HCT116 (cell line): ENCODE measurements around the gene CMC1. TPM values are rescaled to one million over a fixed set of nuclear protein-coding genes. Genes with fewer than 3 reads are reported as not detected.

Source experiments
- ATAC-seq: fragments of 200-7000 bp; cut with Tn5 transposase; 2 replicates; pipeline ENCODE4 v1.9.1; 2020; ENCODE audit warnings: mild to moderate bottlenecking, moderate library complexity
- BruUV-seq: library from RNA; stranded (reverse); fragments of 400-500 nt; replicated peaks from 2 replicates; lab custom pipeline; 2021; lab: Mats Ljungman, UMichigan
- CTCF ChIA-PET: fragments of 300-600 bp; sonication (Branson Sonifier 250); formaldehyde crosslinking; loops from one replicate; lab custom pipeline; 2021; ENCODE audit warnings: antibody characterized with exemption; lab: Charles Lee
- POLR2A ChIA-PET: fragments of 300-600, 350-600 bp; sonication (Branson Sonifier 250); formaldehyde crosslinking; loops from one replicate; lab custom pipeline; 2021; ENCODE audit warnings: antibody characterized with exemption; lab: Charles Lee
- RAD21 ChIA-PET, 2 experiments: fragments of 300-600 bp; sonication (Branson Sonifier 250); formaldehyde crosslinking; loops; one replicate each; lab custom pipeline; 2023; ENCODE audit warnings: low total read pairs in 2 of 2; ENCODE audit not compliant: uncharacterized antibody in 2 of 2, unreplicated experiment in 2 of 2, low non-redundant PET in 1 of 2; lab: Charles Lee
- DNase-seq: peaks from one replicate; pipeline ENCODE4 v3.0.0-alpha.2; 2010; ENCODE audit warnings: low read depth, low spot score
- H2AFZ ChIP-seq: fragments of 200-600 bp; shearing (Covaris generic), sonication (generic); 2 replicates; pipeline ENCODE4 v1.6.1; 2017; ENCODE audit warnings: low read depth, mixed run types, mixed read lengths, antibody characterized with exemption, low read length; ENCODE audit not compliant: poor library complexity, severe bottlenecking
- H3K27ac ChIP-seq: 2 replicates; pipeline ENCODE4 v1.5.1; 2012; ENCODE audit warnings: low read depth, low read length
- H3K27me3 ChIP-seq: fragments of 200-600 bp; sonication (generic); 2 replicates; pipeline ENCODE4 v1.6.1; 2016; ENCODE audit warnings: mixed run types, low read length, mixed read lengths; ENCODE audit not compliant: insufficient read depth
- H3K36me3 ChIP-seq, 2 experiments: fragments of 200-500 bp in 1 of 2; fragments of 200-600 bp in 1 of 2; sonication (Bioruptor generic) in 1 of 2; sonication (generic) in 1 of 2; 2 replicates each; pipeline versions ENCODE4 v1.5.1 to v1.6.1; 2014 to 2016; ENCODE audit warnings: low read length in 2 of 2, inconsistent platforms in 1 of 2, mixed read lengths in 1 of 2, mixed run types in 1 of 2; ENCODE audit not compliant: insufficient read depth in 2 of 2, control insufficient read depth in 1 of 2
- H3K4me1 ChIP-seq, 2 experiments: fragments of 200-600 bp in 1 of 2; sonication (generic) in 1 of 2; 2 replicates each; pipeline versions ENCODE4 v1.5.1 to v1.6.1; 2012 to 2017; ENCODE audit warnings: low read length in 2 of 2, inconsistent platforms in 1 of 2, mild to moderate bottlenecking in 1 of 2, mixed read lengths in 1 of 2, mixed run types in 1 of 2, moderate library complexity in 1 of 2; ENCODE audit not compliant: insufficient read depth in 2 of 2, control insufficient read depth in 1 of 2
- H3K4me2 ChIP-seq: fragments of 200-600 bp; sonication (generic); 2 replicates; pipeline ENCODE4 v1.6.1; 2017; ENCODE audit warnings: mixed run types, low read length, mixed read lengths
- H3K4me3 ChIP-seq, 2 experiments: fragments of 200-600 bp in 1 of 2; sonication (generic) in 1 of 2; replicated peaks in 1 of 2; 2 replicates each; pipeline ENCODE4 v1.5.1; 2011 to 2016; ENCODE audit warnings: low read length in 2 of 2, control low read depth in 1 of 2, low read depth in 1 of 2, mild to moderate bottlenecking in 1 of 2, mixed read lengths in 1 of 2, mixed run types in 1 of 2
- H3K79me2 ChIP-seq: fragments of 200-600 bp; sonication (generic); 2 replicates; pipeline ENCODE4 v1.6.1; 2017; ENCODE audit warnings: mild to moderate bottlenecking, mixed run types, low read length, moderate library complexity, mixed read lengths; ENCODE audit not compliant: insufficient read depth
- H3K9ac ChIP-seq: fragments of 200-600 bp; sonication (generic); 2 replicates; pipeline ENCODE4 v1.6.1; 2016; ENCODE audit warnings: low read length, mixed read lengths
- H3K9me2 ChIP-seq: fragments of 200-600 bp; sonication (generic), shearing (Covaris generic); 2 replicates; pipeline ENCODE4 v1.6.1; 2017; ENCODE audit warnings: mixed run types, mild to moderate bottlenecking, moderate library complexity; ENCODE audit not compliant: insufficient read depth
- H3K9me3 ChIP-seq, 2 experiments: fragments of 200-500 bp in 1 of 2; fragments of 200-600 bp in 1 of 2; sonication (Bioruptor generic) in 1 of 2; sonication (generic) in 1 of 2; 2 replicates each; pipeline ENCODE4 v1.6.1; 2014 to 2017; ENCODE audit warnings: low read length in 2 of 2, mixed read lengths in 2 of 2, inconsistent platforms in 1 of 2, low read depth in 1 of 2, mild to moderate bottlenecking in 1 of 2, mixed run types in 1 of 2, moderate library complexity in 1 of 2; ENCODE audit not compliant: control insufficient read depth in 1 of 2, insufficient read depth in 1 of 2
- H4K20me1 ChIP-seq: fragments of 200-600 bp; sonication (generic), shearing (Covaris generic); 2 replicates; pipeline ENCODE4 v1.6.1; 2017; ENCODE audit warnings: mixed run types, mild to moderate bottlenecking, moderate library complexity; ENCODE audit not compliant: insufficient read depth
- CEBPB ChIP-seq: IDR thresholded peaks from 2 replicates; pipeline ENCODE4 v1.6.1; 2012; ENCODE audit warnings: low read depth
- CTCF ChIP-seq, 3 experiments: fragments of 200-600 bp in 1 of 3; sonication (generic) in 1 of 3; IDR thresholded peaks in 2 of 3; conservative IDR thresholded peaks in 1 of 3; 2 replicates each; pipeline ENCODE4 v1.5.1; 2012 to 2017; ENCODE audit warnings: low read depth in 2 of 3, low read length in 2 of 3, antibody characterized with exemption in 1 of 3, borderline replicate concordance in 1 of 3, control low read depth in 1 of 3, mild to moderate bottlenecking in 1 of 3, mixed read lengths in 1 of 3, mixed run types in 1 of 3, moderate library complexity in 1 of 3; ENCODE audit not compliant: insufficient read depth in 1 of 3
- ELF1 ChIP-seq: IDR thresholded peaks from 2 replicates; pipeline ENCODE4 v1.6.1; 2012; ENCODE audit warnings: low read depth, borderline replicate concordance
- EZH2phosphoT487 ChIP-seq: fragments of 200-600 bp; IDR thresholded peaks from 2 replicates; pipeline ENCODE4 v1.6.1; 2018; ENCODE audit warnings: antibody characterized with exemption, borderline replicate concordance
- FOSL1 ChIP-seq: IDR thresholded peaks from 2 replicates; pipeline ENCODE4 v1.6.1; 2012; ENCODE audit warnings: low read depth
- JUND ChIP-seq: IDR thresholded peaks from 2 replicates; pipeline ENCODE4 v1.6.1; 2012
- POLR2A ChIP-seq: IDR thresholded peaks from 2 replicates; pipeline ENCODE4 v1.7.0; 2011; ENCODE audit warnings: borderline replicate concordance; ENCODE audit not compliant: insufficient read depth, insufficient read length; ENCODE audit errors: extremely low read depth
- POLR2AphosphoS5 ChIP-seq: IDR thresholded peaks from 2 replicates; pipeline ENCODE4 v1.6.1; 2011; ENCODE audit warnings: mild to moderate bottlenecking, low read depth, low read length, moderate library complexity
- REST ChIP-seq: IDR thresholded peaks from 2 replicates; pipeline ENCODE4 v1.6.1; 2012; ENCODE audit warnings: low read depth
- SIN3A ChIP-seq: IDR thresholded peaks from 2 replicates; pipeline ENCODE4 v1.6.1; 2012; ENCODE audit warnings: low read depth
- SP1 ChIP-seq: IDR thresholded peaks from 2 replicates; pipeline ENCODE4 v1.6.1; 2012; ENCODE audit warnings: low read depth
- TCF7L2 ChIP-seq: IDR thresholded peaks from 2 replicates; pipeline ENCODE4 v1.7.0; 2011; ENCODE audit warnings: borderline replicate concordance, inconsistent platforms; ENCODE audit not compliant: insufficient read depth, insufficient read length; ENCODE audit errors: extremely low read depth
- ZFX ChIP-seq: fragments of 450-650 bp; IDR thresholded peaks from 2 replicates; pipeline ENCODE4 v1.6.1; 2017
- ZNF274 ChIP-seq: fragments of 200-500 bp; sonication (Bioruptor generic); IDR thresholded peaks from 2 replicates; pipeline ENCODE4 v1.6.1; 2014; ENCODE audit warnings: mild to moderate bottlenecking, low read depth, low read length, inconsistent platforms
- intact Hi-C: fragments of 100-400 bp; cut with micrococcal nuclease; formaldehyde crosslinking; loops from 2 replicates; pipeline ENCODE4 v1.10.0; 2022
- total RNA-seq: library from RNA; stranded (reverse); gene quantifications from one replicate; pipeline ENCODE4 v1.2.1, GENCODE V29; 2021; ENCODE audit not compliant: unreplicated experiment
- TF ChIP-seq, protein P1 (sequence below): IDR thresholded peaks from 2 replicates; pipeline ENCODE4 v1.6.1; 2012

The CMC1 gene
- total RNA-seq, 1 experiment from 2014 or later = 29.0 TPM

- ChIA-PET RAD21 (no interaction called here), CTCF (no interaction called here), POLR2A (no interaction called here)
- Histone ChIP-seq H3K4me3 (no peak overlapping the region), H3K4me1 (no peaks in the 10 kb centered on the region), H3K27ac (no peak overlapping the region), H3K9me2 (no peaks in the 10 kb centered on the region), H3K79me2 (peaks cover 52% of the 10 kb centered on the region), H3K27me3 (no peaks in the 10 kb centered on the region), H4K20me1 (peaks cover 4% of the 10 kb centered on the region; the same call in 1 of the 2 replicates), H3K9ac (no peak overlapping the region), H3K36me3 (no peaks in the 10 kb centered on the region), H3K9me3 (no peaks in the 10 kb centered on the region), H3K4me2 (no peak overlapping the region), H2AFZ (no peak overlapping the region)
- no peak for DNase-seq
- no TSS peak for BruUV-seq
- TF ChIP-seq JUND (no peak), SP1 (no peak), EZH2phosphoT487 (no peak), REST (no peak), POLR2A (no peak), POLR2AphosphoS5 (no peak), SIN3A (no peak), ZFX (no peak), ELF1 (no peak), TCF7L2 (no peak), ZNF274 (no peak), CTCF (IDR thresholded peaks at IDR 0.05 in 2 of 3, conservative IDR thresholded peaks at IDR 0.05 in 1 of 3; ENCODE audit: borderline replicate concordance in 1 of 3, insufficient read depth in 1 of 3, low read depth in 2 of 3, low read length in 2 of 3) (no peak), CEBPB (no peak), FOSL1 (no peak)
- TF ChIP-seq, protein P1, sequence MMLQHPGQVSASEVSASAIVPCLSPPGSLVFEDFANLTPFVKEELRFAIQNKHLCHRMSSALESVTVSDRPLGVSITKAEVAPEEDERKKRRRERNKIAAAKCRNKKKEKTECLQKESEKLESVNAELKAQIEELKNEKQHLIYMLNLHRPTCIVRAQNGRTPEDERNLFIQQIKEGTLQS = no peak
- no peak for ATAC-seq
- intact Hi-C loops = no loop called here
These were observed 20.6 kb downstream of the CMC1 start for GRCh38 chr3:28262001-28262400.
